Astrocyte (in vitro differentiated cells and primary cell): ENCODE measurements around the gene DDX31. TPM values are rescaled to one million over a fixed set of nuclear protein-coding genes. Genes with fewer than 3 reads are reported as not detected.
"Not testable (repeated sequence)": the region's sequence is repeated elsewhere in the genome, so short reads cannot be mapped to it uniquely, and the experiment has no call there.

Source experiments
- DNase-seq: peaks from one replicate; pipeline ENCODE4 v3.0.0-alpha.2; 2010; ENCODE audit warnings: low read depth
- FAIRE-seq: peaks from 2 replicates; lab custom pipeline; 2011; peaks lifted over from hg19 to GRCh38; lab: Jason Lieb, UNC
- H2AFZ ChIP-seq: 2 replicates; pipeline ENCODE4 v1.6.0; 2012; ENCODE audit warnings: low read depth, low read length, inconsistent platforms
- H3K27ac ChIP-seq: 2 replicates; pipeline ENCODE4 v1.5.1; 2011; ENCODE audit warnings: low read depth, low read length, inconsistent platforms
- H3K27me3 ChIP-seq: 2 replicates; pipeline ENCODE4 v1.6.0; 2011; ENCODE audit warnings: low read length, inconsistent platforms; ENCODE audit not compliant: insufficient read depth
- H3K36me3 ChIP-seq: 2 replicates; pipeline ENCODE4 v1.5.1; 2011; ENCODE audit warnings: low read length, inconsistent platforms; ENCODE audit not compliant: insufficient read depth
- H3K4me1 ChIP-seq: 2 replicates; pipeline ENCODE4 v1.5.1; 2011; ENCODE audit warnings: low read length, inconsistent platforms; ENCODE audit not compliant: insufficient read depth
- H3K4me2 ChIP-seq: 2 replicates; pipeline ENCODE4 v1.6.0; 2012; ENCODE audit warnings: low read length, inconsistent platforms
- H3K4me3 ChIP-seq: 2 replicates; pipeline ENCODE4 v1.5.1; 2011; ENCODE audit warnings: low read depth, mild to moderate bottlenecking, low read length, inconsistent platforms; ENCODE audit not compliant: insufficient read depth
- H3K79me2 ChIP-seq: 2 replicates; pipeline ENCODE4 v1.6.0; 2012; ENCODE audit warnings: mild to moderate bottlenecking, low read length, inconsistent platforms; ENCODE audit not compliant: insufficient read depth
- H3K9ac ChIP-seq: 2 replicates; pipeline ENCODE4 v1.6.0; 2012; ENCODE audit warnings: mild to moderate bottlenecking, low read length, inconsistent platforms
- H3K9me3 ChIP-seq: 2 replicates; pipeline ENCODE4 v1.5.1; 2012; ENCODE audit warnings: low read depth, mild to moderate bottlenecking, low read length, inconsistent platforms; ENCODE audit not compliant: insufficient read depth
- H4K20me1 ChIP-seq: 2 replicates; pipeline ENCODE4 v1.6.0; 2012; ENCODE audit warnings: low read length, inconsistent platforms; ENCODE audit not compliant: insufficient read depth
- H3K27ac Mint-ChIP-seq: one replicate; pipeline ENCODE4 v1.8.0; 2021; ENCODE audit warnings: mild to moderate bottlenecking, mixed read lengths; ENCODE audit not compliant: unreplicated experiment
- H3K27me3 Mint-ChIP-seq: one replicate; pipeline ENCODE4 v1.8.0; 2021; ENCODE audit warnings: low read depth, mixed read lengths; ENCODE audit not compliant: unreplicated experiment
- H3K36me3 Mint-ChIP-seq: one replicate; pipeline ENCODE4 v1.8.0; 2021; ENCODE audit warnings: low read depth, mixed read lengths; ENCODE audit not compliant: unreplicated experiment
- H3K4me1 Mint-ChIP-seq: one replicate; pipeline ENCODE4 v1.8.0; 2021; ENCODE audit warnings: low read depth, mixed read lengths; ENCODE audit not compliant: unreplicated experiment
- H3K4me3 Mint-ChIP-seq: one replicate; pipeline ENCODE4 v1.8.0; 2021; ENCODE audit warnings: mild to moderate bottlenecking, moderate library complexity, mixed read lengths; ENCODE audit not compliant: unreplicated experiment
- H3K9me3 Mint-ChIP-seq: one replicate; pipeline ENCODE4 v1.8.0; 2021; ENCODE audit warnings: mild to moderate bottlenecking, mixed read lengths; ENCODE audit not compliant: unreplicated experiment
- EZH2 ChIP-seq: IDR thresholded peaks from 2 replicates; pipeline ENCODE4 v1.6.1; 2012; ENCODE audit warnings: mild to moderate bottlenecking, low read length, inconsistent platforms; ENCODE audit not compliant: insufficient read depth
- total RNA-seq: library from RNA; stranded (reverse); gene quantifications from 2 replicates; pipeline ENCODE4 v1.2.1, GENCODE V29; 2021
- TF ChIP-seq, protein P1 (sequence below): IDR thresholded peaks from 2 replicates; pipeline ENCODE4 v1.5.1; 2011; ENCODE audit warnings: low read depth, mild to moderate bottlenecking, inconsistent platforms, low read length, moderate library complexity; ENCODE audit not compliant: insufficient read depth

DDX31 gene
- total RNA-seq, 1 donor from 2014 or later, result 20.5 TPM

DNA sequence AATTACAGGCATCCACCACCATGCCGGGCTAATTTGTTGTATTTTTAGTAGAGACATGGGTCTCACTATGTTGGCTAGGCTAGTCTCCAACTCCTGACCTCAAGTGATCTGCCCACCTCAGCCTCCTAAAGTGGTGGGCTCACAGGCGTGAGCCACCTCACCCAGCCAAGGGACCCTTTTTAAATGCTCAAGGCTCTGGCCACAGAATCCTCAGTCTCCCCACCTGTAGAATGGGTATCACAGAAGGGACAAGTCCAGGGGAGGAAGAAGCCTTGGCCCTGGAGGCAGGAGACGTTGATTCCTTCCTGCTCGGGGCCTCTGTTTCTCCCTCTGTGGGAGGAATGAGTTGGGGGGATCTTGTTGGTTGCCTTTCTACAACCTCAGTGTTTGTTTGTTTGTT is 46.2 kb upstream of the DDX31 start:
- Mint-ChIP-seq H3K4me3 (no peak overlapping the region), H3K36me3 (no peaks in the 10 kb centered on the region), H3K4me1 (peaks cover 2% of the 10 kb centered on the region), H3K27me3 (peaks cover 25% of the 10 kb centered on the region), H3K27ac (no peak overlapping the region), H3K9me3 (peaks cover 3% of the 10 kb centered on the region)
- no peak overlapping the region for H3K9ac ChIP-seq
- H2AFZ ChIP-seq, result no peak overlapping the region
- H3K27me3 ChIP-seq, result no peaks in the 10 kb centered on the region
- H3K27ac ChIP-seq, result no peak overlapping the region
- H4K20me1 ChIP-seq, result no peaks in the 10 kb centered on the region
- H3K79me2 ChIP-seq, result no peaks in the 10 kb centered on the region
- H3K36me3 ChIP-seq, result no peaks in the 10 kb centered on the region
- FAIRE-seq, result no peak
- H3K4me1 ChIP-seq, result no peaks in the 10 kb centered on the region
- no peak for DNase-seq
- no peaks in the 10 kb centered on the region for H3K9me3 ChIP-seq
- H3K4me2 ChIP-seq, result no peak overlapping the region
- H3K4me3 ChIP-seq, result no peak overlapping the region
- TF ChIP-seq, protein P1, sequence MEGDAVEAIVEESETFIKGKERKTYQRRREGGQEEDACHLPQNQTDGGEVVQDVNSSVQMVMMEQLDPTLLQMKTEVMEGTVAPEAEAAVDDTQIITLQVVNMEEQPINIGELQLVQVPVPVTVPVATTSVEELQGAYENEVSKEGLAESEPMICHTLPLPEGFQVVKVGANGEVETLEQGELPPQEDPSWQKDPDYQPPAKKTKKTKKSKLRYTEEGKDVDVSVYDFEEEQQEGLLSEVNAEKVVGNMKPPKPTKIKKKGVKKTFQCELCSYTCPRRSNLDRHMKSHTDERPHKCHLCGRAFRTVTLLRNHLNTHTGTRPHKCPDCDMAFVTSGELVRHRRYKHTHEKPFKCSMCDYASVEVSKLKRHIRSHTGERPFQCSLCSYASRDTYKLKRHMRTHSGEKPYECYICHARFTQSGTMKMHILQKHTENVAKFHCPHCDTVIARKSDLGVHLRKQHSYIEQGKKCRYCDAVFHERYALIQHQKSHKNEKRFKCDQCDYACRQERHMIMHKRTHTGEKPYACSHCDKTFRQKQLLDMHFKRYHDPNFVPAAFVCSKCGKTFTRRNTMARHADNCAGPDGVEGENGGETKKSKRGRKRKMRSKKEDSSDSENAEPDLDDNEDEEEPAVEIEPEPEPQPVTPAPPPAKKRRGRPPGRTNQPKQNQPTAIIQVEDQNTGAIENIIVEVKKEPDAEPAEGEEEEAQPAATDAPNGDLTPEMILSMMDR, result no peak
- TF ChIP-seq EZH2, result no peak

DNA sequence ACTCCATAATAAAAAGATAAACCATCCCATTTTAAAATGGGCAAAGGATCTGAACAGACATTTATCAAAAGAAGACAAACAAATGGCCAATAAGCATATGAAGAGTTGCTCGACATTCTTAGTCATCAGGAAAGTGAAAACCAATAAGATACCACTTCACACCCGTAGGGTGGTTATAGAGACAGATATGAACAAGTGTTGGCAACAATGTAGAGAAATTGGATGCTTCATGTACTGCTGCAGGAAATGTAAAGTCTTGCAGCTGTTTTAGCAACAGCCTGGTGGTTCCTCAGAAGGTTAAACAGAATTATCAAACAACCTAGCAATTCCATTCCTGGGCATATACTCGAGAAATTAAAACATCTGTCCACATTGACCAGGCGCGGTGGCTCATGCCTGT is 43.0 kb upstream of the DDX31 start:
- no peaks in the 10 kb centered on the region for H3K9me3 ChIP-seq
- no peak overlapping the region for H3K27ac Mint-ChIP-seq
- peaks cover 30% of the 10 kb centered on the region for H3K27me3 Mint-ChIP-seq
- no peaks in the 10 kb centered on the region for H3K4me1 Mint-ChIP-seq
- no peaks in the 10 kb centered on the region for H3K36me3 ChIP-seq
- no peak overlapping the region for H3K4me2 ChIP-seq
- H3K79me2 ChIP-seq, result no peaks in the 10 kb centered on the region
- no peak overlapping the region for H2AFZ ChIP-seq
- no peaks in the 10 kb centered on the region for H4K20me1 ChIP-seq
- H3K4me3 ChIP-seq, result no peak overlapping the region
- FAIRE-seq (no peak), DNase-seq (no peak)
- peaks cover 5% of the 10 kb centered on the region for H3K9me3 Mint-ChIP-seq
- H3K27me3 ChIP-seq, result peaks cover 7% of the 10 kb centered on the region
- TF ChIP-seq, protein P1, result no peak
- no peak for TF ChIP-seq EZH2
- H3K27ac ChIP-seq, result no peak overlapping the region
- H3K9ac ChIP-seq, result no peak overlapping the region
- H3K36me3 Mint-ChIP-seq, result no peaks in the 10 kb centered on the region
- H3K4me3 Mint-ChIP-seq, result no peak overlapping the region
- no peaks in the 10 kb centered on the region for H3K4me1 ChIP-seq

DNA sequence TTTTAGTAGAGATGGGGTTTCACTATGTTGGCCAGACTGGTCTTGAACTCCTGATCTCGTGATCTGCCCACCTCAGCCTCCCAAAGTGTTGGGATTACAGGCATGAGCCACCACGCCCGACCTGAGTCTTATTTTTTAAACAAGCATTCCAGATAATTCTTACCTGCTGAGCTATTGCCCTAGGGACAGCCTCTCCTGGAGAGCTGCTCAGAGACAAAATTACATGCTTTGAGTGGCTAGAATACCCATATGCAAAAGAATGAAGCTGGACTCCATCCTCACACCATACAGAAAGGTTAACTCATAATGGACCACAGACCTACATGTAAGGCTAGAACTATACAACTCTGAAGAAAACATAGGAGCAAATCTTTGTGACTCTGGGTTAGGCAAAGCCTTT is 42.1 kb upstream of the DDX31 start:
- Histone ChIP-seq H3K36me3 (no peaks in the 10 kb centered on the region), H3K27me3 (peaks cover 7% of the 10 kb centered on the region), H3K4me2 (no peak overlapping the region), H3K79me2 (no peaks in the 10 kb centered on the region), H3K27ac (no peak overlapping the region), H3K9me3 (no peaks in the 10 kb centered on the region), H4K20me1 (no peaks in the 10 kb centered on the region), H3K9ac (no peak overlapping the region), H2AFZ (no peak overlapping the region), H3K4me1 (no peaks in the 10 kb centered on the region), H3K4me3 (no peak overlapping the region)
- peaks cover 2% of the 10 kb centered on the region for H3K9me3 Mint-ChIP-seq
- no peak for FAIRE-seq
- DNase-seq, result no peak
- H3K4me3 Mint-ChIP-seq, result no peak overlapping the region
- H3K36me3 Mint-ChIP-seq, result no peaks in the 10 kb centered on the region
- H3K4me1 Mint-ChIP-seq, result no peaks in the 10 kb centered on the region
- peaks cover 21% of the 10 kb centered on the region for H3K27me3 Mint-ChIP-seq
- TF ChIP-seq, protein P1, result no peak
- H3K27ac Mint-ChIP-seq, result no peak overlapping the region

DNA sequence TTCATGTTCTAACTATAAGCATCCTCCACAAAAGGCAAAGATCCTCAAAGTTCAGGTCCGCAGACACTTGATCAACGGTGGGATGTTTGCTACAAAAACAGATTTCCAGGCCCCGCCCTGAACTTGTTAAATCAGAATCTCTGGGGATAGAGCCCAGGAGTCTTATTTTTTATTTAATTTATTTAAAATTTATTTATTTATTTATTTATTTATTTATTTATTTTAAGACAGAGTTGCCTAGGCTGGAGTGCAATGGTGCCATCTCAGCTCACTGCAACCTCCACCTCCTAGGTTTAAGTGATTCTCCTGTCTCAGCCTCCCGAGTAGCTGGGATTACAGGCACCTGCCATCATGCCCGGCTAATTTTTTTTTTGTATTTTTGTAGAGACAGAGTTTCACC is 41.4 kb upstream of the DDX31 start:
- not testable (repeated sequence) for H3K4me3 ChIP-seq, H2AFZ ChIP-seq, H3K79me2 ChIP-seq, DNase-seq, H3K9me3 Mint-ChIP-seq, H3K36me3 ChIP-seq, H3K27ac ChIP-seq, H3K36me3 Mint-ChIP-seq, H3K4me2 ChIP-seq, H3K9me3 ChIP-seq, FAIRE-seq, H3K4me1 ChIP-seq, H3K27ac Mint-ChIP-seq, H3K9ac ChIP-seq, H3K4me1 Mint-ChIP-seq, H4K20me1 ChIP-seq, H3K4me3 Mint-ChIP-seq, H3K27me3 ChIP-seq
- peaks cover 19% of the 10 kb centered on the region for H3K27me3 Mint-ChIP-seq
